ENCODE results near the gene PWWP2B. TPM values are rescaled to one million over a fixed set of nuclear protein-coding genes. Genes with fewer than 3 reads are reported as not detected.

Gene PWWP2B
- total RNA-seq, 1 donor from 2014 or later: 11.0 TPM

GRCh38 chr10:132405463-132405991, 8.5 kb downstream of the PWWP2B start:
- Histone ChIP-seq H3K9ac (ENCODE audit: low read depth in 1 of 3, low read length in 3 of 3) (no peak overlapping the region), H3K9me3 (ENCODE audit: control insufficient read depth in 3 of 3, low read length in 3 of 3) (no peaks in the 10 kb centered on the region), H3K4me3 (ENCODE audit: low read length in 3 of 3) (no peak overlapping the region), H3K27ac (ENCODE audit: low read depth, low read length) (no peak overlapping the region), H3K4me1 (ENCODE audit: control insufficient read depth in 3 of 3, insufficient read depth in 3 of 3, low read length in 3 of 3) (peaks cover 16 to 40% (median 35%) of the 10 kb centered on the region in 3 donors), H3K27me3 (ENCODE audit: control insufficient read depth in 3 of 3, insufficient read depth in 3 of 3, low read length in 3 of 3) (no peaks in the 10 kb centered on the region), H3K36me3 (ENCODE audit: control insufficient read depth in 3 of 3, insufficient read depth in 3 of 3, low read length in 3 of 3) (peaks cover 10 to 13% (median 12%) of the 10 kb centered on the region in 3 donors)

GRCh38 chr10:132406181-132406580, 9.2 kb downstream of the PWWP2B start:
- no peak overlapping the region for H3K27ac ChIP-seq (ENCODE audit: low read depth, low read length)
- peaks cover 10 to 13% (median 12%) of the 10 kb centered on the region in 3 donors for H3K36me3 ChIP-seq (ENCODE audit: control insufficient read depth in 3 of 3, insufficient read depth in 3 of 3, low read length in 3 of 3)
- peaks cover 13 to 36% (median 33%) of the 10 kb centered on the region in 3 donors for H3K4me1 ChIP-seq (ENCODE audit: control insufficient read depth in 3 of 3, insufficient read depth in 3 of 3, low read length in 3 of 3)

GRCh38 chr10:132406750-132407149, 9.8 kb downstream of the PWWP2B start:
- peaks cover 19 to 36% (median 33%) of the 10 kb centered on the region in 3 donors for H3K4me1 ChIP-seq (ENCODE audit: control insufficient read depth in 3 of 3, insufficient read depth in 3 of 3, low read length in 3 of 3)
- H3K27ac ChIP-seq (ENCODE audit: low read depth, low read length): no peak overlapping the region
- H3K4me3 ChIP-seq (ENCODE audit: low read length in 3 of 3): no peak overlapping the region
- H3K36me3 ChIP-seq (ENCODE audit: control insufficient read depth in 3 of 3, insufficient read depth in 3 of 3, low read length in 3 of 3): peaks cover 10 to 13% (median 12%) of the 10 kb centered on the region in 3 donors
- no peaks in the 10 kb centered on the region for H3K27me3 ChIP-seq (ENCODE audit: control insufficient read depth in 3 of 3, insufficient read depth in 3 of 3, low read length in 3 of 3)
- no peak overlapping the region for H3K9ac ChIP-seq (ENCODE audit: low read depth in 1 of 3, low read length in 3 of 3)
- no peaks in the 10 kb centered on the region for H3K9me3 ChIP-seq (ENCODE audit: control insufficient read depth in 3 of 3, low read length in 3 of 3)

More at GRCh38 chr10:132406181-132406580, 9.2 kb downstream of the PWWP2B start:
- H3K27me3 ChIP-seq (ENCODE audit: control insufficient read depth in 3 of 3, insufficient read depth in 3 of 3, low read length in 3 of 3): no peaks in the 10 kb centered on the region
- no peaks in the 10 kb centered on the region for H3K9me3 ChIP-seq (ENCODE audit: control insufficient read depth in 3 of 3, low read length in 3 of 3)
- H3K4me3 ChIP-seq (ENCODE audit: low read length in 3 of 3): no peak overlapping the region
- H3K9ac ChIP-seq (ENCODE audit: low read depth in 1 of 3, low read length in 3 of 3): no peak overlapping the region

GRCh38 chr10:132407243-132407746, 10.3 kb downstream of the PWWP2B start:
- no peaks in the 10 kb centered on the region for H3K9me3 ChIP-seq (ENCODE audit: control insufficient read depth in 3 of 3, low read length in 3 of 3)
- no peak overlapping the region for H3K27ac ChIP-seq (ENCODE audit: low read depth, low read length)
- peak overlapping the region in 2 of 3 donors; percentile 45 to 47 for H3K9ac ChIP-seq (ENCODE audit: low read depth in 1 of 3, low read length in 3 of 3)
- H3K36me3 ChIP-seq (ENCODE audit: control insufficient read depth in 3 of 3, insufficient read depth in 3 of 3, low read length in 3 of 3): peaks cover 10 to 13% (median 12%) of the 10 kb centered on the region in 3 donors
- no peaks in the 10 kb centered on the region for H3K27me3 ChIP-seq (ENCODE audit: control insufficient read depth in 3 of 3, insufficient read depth in 3 of 3, low read length in 3 of 3)
- peaks cover 25 to 39% (median 38%) of the 10 kb centered on the region in 3 donors for H3K4me1 ChIP-seq (ENCODE audit: control insufficient read depth in 3 of 3, insufficient read depth in 3 of 3, low read length in 3 of 3)
- no peak overlapping the region for H3K4me3 ChIP-seq (ENCODE audit: low read length in 3 of 3)

- Histone ChIP-seq H3K27me3 (ENCODE audit: control insufficient read depth in 3 of 3, insufficient read depth in 3 of 3, low read length in 3 of 3) (no peaks in the 10 kb centered on the region), H3K9me3 (ENCODE audit: control insufficient read depth in 3 of 3, low read length in 3 of 3) (no peaks in the 10 kb centered on the region), H3K27ac (ENCODE audit: low read depth, low read length) (peak overlapping the region; percentile 9), H3K9ac (ENCODE audit: low read depth in 1 of 3, low read length in 3 of 3) (peak overlapping the region in 1 of 3 donors; percentile 47), H3K36me3 (ENCODE audit: control insufficient read depth in 3 of 3, insufficient read depth in 3 of 3, low read length in 3 of 3) (peaks cover 10 to 13% (median 12%) of the 10 kb centered on the region in 3 donors), H3K4me3 (ENCODE audit: low read length in 3 of 3) (no peak overlapping the region), H3K4me1 (ENCODE audit: control insufficient read depth in 3 of 3, insufficient read depth in 3 of 3, low read length in 3 of 3) (peaks cover 25 to 42% (median 42%) of the 10 kb centered on the region in 3 donors)
These were observed 10.9 kb downstream of the PWWP2B start for GRCh38 chr10:132407846-132408278.

- peaks cover 10 to 13% (median 12%) of the 10 kb centered on the region in 3 donors for H3K36me3 ChIP-seq (ENCODE audit: control insufficient read depth in 3 of 3, insufficient read depth in 3 of 3, low read length in 3 of 3)
- H3K27ac ChIP-seq (ENCODE audit: low read depth, low read length): peak overlapping the region; percentile 9
- peak overlapping the region in 1 of 3 donors; percentile 64 for H3K9ac ChIP-seq (ENCODE audit: low read depth in 1 of 3, low read length in 3 of 3)
- no peaks in the 10 kb centered on the region for H3K27me3 ChIP-seq (ENCODE audit: control insufficient read depth in 3 of 3, insufficient read depth in 3 of 3, low read length in 3 of 3)
- peaks cover 25 to 47% (median 46%) of the 10 kb centered on the region in 3 donors for H3K4me1 ChIP-seq (ENCODE audit: control insufficient read depth in 3 of 3, insufficient read depth in 3 of 3, low read length in 3 of 3)
- peak overlapping the region in 1 of 3 donors; percentile 13 for H3K4me3 ChIP-seq (ENCODE audit: low read length in 3 of 3)
- no peaks in the 10 kb centered on the region for H3K9me3 ChIP-seq (ENCODE audit: control insufficient read depth in 3 of 3, low read length in 3 of 3)
These were observed 11.4 kb downstream of the PWWP2B start for GRCh38 chr10:132408367-132408781.

GRCh38 chr10:132408823-132409666, 12.0 kb downstream of the PWWP2B start:
- Histone ChIP-seq H3K9me3 (ENCODE audit: control insufficient read depth in 3 of 3, low read length in 3 of 3) (no peaks in the 10 kb centered on the region), H3K4me1 (ENCODE audit: control insufficient read depth in 3 of 3, insufficient read depth in 3 of 3, low read length in 3 of 3) (peaks cover 25 to 53% (median 53%) of the 10 kb centered on the region in 3 donors), H3K4me3 (ENCODE audit: low read length in 3 of 3) (peak overlapping the region in 1 of 3 donors; percentile 13), H3K27me3 (ENCODE audit: control insufficient read depth in 3 of 3, insufficient read depth in 3 of 3, low read length in 3 of 3) (no peaks in the 10 kb centered on the region), H3K9ac (ENCODE audit: low read depth in 1 of 3, low read length in 3 of 3) (peak overlapping the region in 1 of 3 donors; percentile 64), H3K27ac (ENCODE audit: low read depth, low read length) (no peak overlapping the region), H3K36me3 (ENCODE audit: control insufficient read depth in 3 of 3, insufficient read depth in 3 of 3, low read length in 3 of 3) (peaks cover 10 to 13% (median 12%) of the 10 kb centered on the region in 3 donors)

GRCh38 chr10:132409667-132410028, 12.6 kb downstream of the PWWP2B start:
- peaks cover 10 to 13% (median 12%) of the 10 kb centered on the region in 3 donors for H3K36me3 ChIP-seq (ENCODE audit: control insufficient read depth in 3 of 3, insufficient read depth in 3 of 3, low read length in 3 of 3)
- H3K9me3 ChIP-seq (ENCODE audit: control insufficient read depth in 3 of 3, low read length in 3 of 3): no peaks in the 10 kb centered on the region
- H3K9ac ChIP-seq (ENCODE audit: low read depth in 1 of 3, low read length in 3 of 3): peak overlapping the region in 1 of 3 donors; percentile 64
- no peak overlapping the region for H3K4me3 ChIP-seq (ENCODE audit: low read length in 3 of 3)
- peaks cover 25 to 58% (median 57%) of the 10 kb centered on the region in 3 donors for H3K4me1 ChIP-seq (ENCODE audit: control insufficient read depth in 3 of 3, insufficient read depth in 3 of 3, low read length in 3 of 3)
- no peak overlapping the region for H3K27ac ChIP-seq (ENCODE audit: low read depth, low read length)
- H3K27me3 ChIP-seq (ENCODE audit: control insufficient read depth in 3 of 3, insufficient read depth in 3 of 3, low read length in 3 of 3): no peaks in the 10 kb centered on the region

- Histone ChIP-seq H3K9me3 (ENCODE audit: control insufficient read depth in 3 of 3, low read length in 3 of 3) (no peaks in the 10 kb centered on the region), H3K27me3 (ENCODE audit: control insufficient read depth in 3 of 3, insufficient read depth in 3 of 3, low read length in 3 of 3) (no peaks in the 10 kb centered on the region), H3K4me3 (ENCODE audit: low read length in 3 of 3) (no peak overlapping the region), H3K4me1 (ENCODE audit: control insufficient read depth in 3 of 3, insufficient read depth in 3 of 3, low read length in 3 of 3) (peaks cover 27 to 63% (median 61%) of the 10 kb centered on the region in 3 donors), H3K27ac (ENCODE audit: low read depth, low read length) (no peak overlapping the region), H3K9ac (ENCODE audit: low read depth in 1 of 3, low read length in 3 of 3) (no peak overlapping the region), H3K36me3 (ENCODE audit: control insufficient read depth in 3 of 3, insufficient read depth in 3 of 3, low read length in 3 of 3) (peaks cover 10 to 13% (median 12%) of the 10 kb centered on the region in 3 donors)
These were observed 13.2 kb downstream of the PWWP2B start for GRCh38 chr10:132410056-132410778.
